Loucy (cell line): ENCODE data around the gene ELMO1.

Experiments used
- CTCF ChIP-seq: fragments of 200-600 bp; sonication (generic); conservative IDR thresholded peaks from 2 replicates; pipeline ENCODE4 v1.5.1; 2014; ENCODE audit warnings: mild to moderate bottlenecking, antibody characterized with exemption, low read length
- EZH2phosphoT487 ChIP-seq: fragments of 200-600 bp; IDR thresholded peaks from 2 replicates; pipeline ENCODE4 v1.6.1; 2018; ENCODE audit warnings: antibody characterized with exemption, mild to moderate bottlenecking, moderate library complexity, borderline replicate concordance

DNA sequence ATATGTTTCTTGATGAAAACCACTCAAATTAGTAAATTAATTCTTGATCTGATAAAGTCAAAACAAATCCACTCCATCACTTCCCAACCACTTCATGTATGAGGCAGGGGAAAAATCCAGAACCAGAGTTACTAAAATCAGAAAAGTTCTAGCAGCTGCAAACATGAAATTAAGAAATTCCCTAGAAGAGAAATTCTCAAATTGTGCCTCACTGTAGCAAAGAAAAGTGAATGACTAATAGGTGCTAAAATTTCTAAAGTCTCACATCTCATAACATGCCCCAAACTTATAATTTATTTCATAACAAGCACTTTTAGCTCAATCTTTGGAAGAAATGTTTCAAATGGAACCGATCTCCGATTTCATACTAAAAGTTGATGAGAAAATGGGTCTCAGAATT lies 379.3 kb downstream of the ELMO1 start:
- TF ChIP-seq EZH2phosphoT487 (no peak), CTCF (no peak)
